ENCODE results near the gene ASCL2.

GRCh38 chr11:2300936-2301630 is 30.7 kb upstream of the ASCL2 start:
- TF ChIP-seq CTCF (IDR thresholded peaks at IDR 0.05) (no peak), POLR2A (IDR thresholded peaks at IDR 0.05) (no peak)
